HG03469 (cell line): Measurements from ENCODE around the gene PKIG.
"Not testable (repeated sequence)": the region's sequence is repeated elsewhere in the genome, so short reads cannot be mapped to it uniquely, and the experiment has no call there.

Source experiments
- ATAC-seq: cut with Tn5 transposase; IDR thresholded peaks from one replicate; pipeline ENCODE4 v1.9.1; 2021; ENCODE audit warnings: mild to moderate bottlenecking, moderate library complexity, moderate number of reproducible peaks; ENCODE audit not compliant: unreplicated experiment

The PKIG gene

GRCh38 chr20:44654210-44654609 lies 71.8 kb downstream of the PKIG start:
- ATAC-seq = not testable (repeated sequence)

- no peak for ATAC-seq
Observed at GRCh38 chr20:44656448-44656847, 74.1 kb downstream of the PKIG start.

- no peak for ATAC-seq
Observed at GRCh38 chr20:44657875-44658274, 75.5 kb downstream of the PKIG start.

GRCh38 chr20:44658810-44659209 lies 76.4 kb downstream of the PKIG start:
- ATAC-seq = no peak

- no peak for ATAC-seq
Observed at GRCh38 chr20:44659931-44660330, 77.6 kb downstream of the PKIG start.

GRCh38 chr20:44660581-44660980 lies 78.2 kb downstream of the PKIG start:
- ATAC-seq = no peak

- ATAC-seq = no peak
Observed at GRCh38 chr20:44662261-44662660, 79.9 kb downstream of the PKIG start.

GRCh38 chr20:44664131-44664530 lies 81.8 kb downstream of the PKIG start:
- no peak for ATAC-seq

- ATAC-seq = no peak
Observed at GRCh38 chr20:44666066-44666465, 83.7 kb downstream of the PKIG start.
